ENCODE data around the gene HTR4. TPM values are rescaled to one million over a fixed set of nuclear protein-coding genes. Genes with fewer than 3 reads are reported as not detected.

HTR4 gene
- not detected for total RNA-seq
- polyA plus RNA-seq = not detected

GRCh38 chr5:148653836-148654781 lies at the start of gene HTR4:
TSS of gene HTR4 (minus strand) at chr5:148654527. CDS start at chr5:148637014, 17,513 bp downstream.
- Mint-ChIP-seq H3K27ac (no peak within 1 kb of the TSS), H3K9me3 (peaks cover 0 to 1% (median 0%) of the 10 kb centered on the region in 7 donors), H3K4me1 (no peaks in the 10 kb centered on the region), H3K36me3 (no peaks in the 10 kb centered on the region), H3K4me3 (no peak within 1 kb of the TSS), H3K27me3 (peaks cover 29% of the 10 kb centered on the region)
- Histone ChIP-seq H3K27ac (ENCODE audit: insufficient read depth, low read length, poor library complexity, severe bottlenecking) (no peak within 1 kb of the TSS), H3K9me3 (ENCODE audit: control insufficient read depth in 2 of 2, low read length in 2 of 2) (no peaks in the 10 kb centered on the region), H3K27me3 (ENCODE audit: control insufficient read depth, insufficient read depth, low read length) (peaks cover 18% of the 10 kb centered on the region), H3K4me1 (ENCODE audit: control insufficient read depth, insufficient read depth, low read length, poor library complexity, severe bottlenecking) (no peaks in the 10 kb centered on the region), H3K36me3 (ENCODE audit: control insufficient read depth, insufficient read depth, low read length) (no peaks in the 10 kb centered on the region), H3K4me3 (ENCODE audit: low read depth, low read length) (no peak within 1 kb of the TSS)
- DNase-seq = no peak
- no peak for ATAC-seq (ENCODE audit: low read depth in 2 of 2)

GRCh38 chr5:148702019-148702596 lies 47.8 kb upstream of the HTR4 start:
- no peaks in the 10 kb centered on the region for H3K36me3 Mint-ChIP-seq
- H3K4me3 Mint-ChIP-seq = no peak overlapping the region
- ATAC-seq (ENCODE audit: low read depth in 2 of 2) (no peak), DNase-seq (no peak)
- peaks cover 12% of the 10 kb centered on the region for H3K27me3 Mint-ChIP-seq
- no peaks in the 10 kb centered on the region for H3K4me1 ChIP-seq (ENCODE audit: control insufficient read depth, insufficient read depth, low read length, poor library complexity, severe bottlenecking)
- H3K27ac ChIP-seq (ENCODE audit: insufficient read depth, low read length, poor library complexity, severe bottlenecking) = no peak overlapping the region
- H3K27me3 ChIP-seq (ENCODE audit: control insufficient read depth, insufficient read depth, low read length) = no peaks in the 10 kb centered on the region
- H3K4me3 ChIP-seq (ENCODE audit: low read depth, low read length) = no peak overlapping the region
- H3K9me3 ChIP-seq (ENCODE audit: control insufficient read depth in 2 of 2, low read length in 2 of 2) = peaks cover 0 to 6% of the 10 kb centered on the region in 2 experiments
- H3K36me3 ChIP-seq (ENCODE audit: control insufficient read depth, insufficient read depth, low read length) = no peaks in the 10 kb centered on the region
- H3K9me3 Mint-ChIP-seq = peaks cover 2 to 9% (median 6%) of the 10 kb centered on the region in 7 donors
- no peak overlapping the region for H3K27ac Mint-ChIP-seq
- no peaks in the 10 kb centered on the region for H3K4me1 Mint-ChIP-seq

- H3K27me3 ChIP-seq (ENCODE audit: control insufficient read depth, insufficient read depth, low read length) = no peaks in the 10 kb centered on the region
- no peak overlapping the region for H3K4me3 ChIP-seq (ENCODE audit: low read depth, low read length)
- no peaks in the 10 kb centered on the region for H3K4me1 ChIP-seq (ENCODE audit: control insufficient read depth, insufficient read depth, low read length, poor library complexity, severe bottlenecking)
- peaks cover 0 to 6% of the 10 kb centered on the region in 2 experiments for H3K9me3 ChIP-seq (ENCODE audit: control insufficient read depth in 2 of 2, low read length in 2 of 2)
- ATAC-seq (ENCODE audit: low read depth in 2 of 2) (no peak), DNase-seq (no peak)
- no peak overlapping the region for H3K27ac Mint-ChIP-seq
- peaks cover 0 to 9% (median 6%) of the 10 kb centered on the region in 7 donors for H3K9me3 Mint-ChIP-seq
- no peaks in the 10 kb centered on the region for H3K36me3 ChIP-seq (ENCODE audit: control insufficient read depth, insufficient read depth, low read length)
- H3K4me1 Mint-ChIP-seq = no peaks in the 10 kb centered on the region
- H3K27ac ChIP-seq (ENCODE audit: insufficient read depth, low read length, poor library complexity, severe bottlenecking) = no peak overlapping the region
- H3K4me3 Mint-ChIP-seq = no peak overlapping the region
- H3K36me3 Mint-ChIP-seq = no peaks in the 10 kb centered on the region
- H3K27me3 Mint-ChIP-seq = peaks cover 11% of the 10 kb centered on the region
These were observed 44.7 kb upstream of the HTR4 start for GRCh38 chr5:148699028-148699427.

- Histone ChIP-seq H3K9me3 (ENCODE audit: control insufficient read depth in 2 of 2, low read length in 2 of 2) (peaks cover 0 to 6% of the 10 kb centered on the region in 2 experiments), H3K27me3 (ENCODE audit: control insufficient read depth, insufficient read depth, low read length) (no peaks in the 10 kb centered on the region), H3K4me1 (ENCODE audit: control insufficient read depth, insufficient read depth, low read length, poor library complexity, severe bottlenecking) (no peaks in the 10 kb centered on the region), H3K36me3 (ENCODE audit: control insufficient read depth, insufficient read depth, low read length) (no peaks in the 10 kb centered on the region), H3K27ac (ENCODE audit: insufficient read depth, low read length, poor library complexity, severe bottlenecking) (no peak overlapping the region), H3K4me3 (ENCODE audit: low read depth, low read length) (no peak overlapping the region)
- H3K36me3 Mint-ChIP-seq = no peaks in the 10 kb centered on the region
- peaks cover 11% of the 10 kb centered on the region for H3K27me3 Mint-ChIP-seq
- no peaks in the 10 kb centered on the region for H3K4me1 Mint-ChIP-seq
- no peak overlapping the region for H3K27ac Mint-ChIP-seq
- DNase-seq (no peak), ATAC-seq (ENCODE audit: low read depth in 2 of 2) (no peak)
- H3K4me3 Mint-ChIP-seq = no peak overlapping the region
- peaks cover 0 to 9% (median 6%) of the 10 kb centered on the region in 7 donors for H3K9me3 Mint-ChIP-seq
These were observed 43.5 kb upstream of the HTR4 start for GRCh38 chr5:148697809-148698196.

GRCh38 chr5:148697180-148697808 lies 43.0 kb upstream of the HTR4 start:
- no peak for ATAC-seq (ENCODE audit: low read depth in 2 of 2)
- DNase-seq = no peak
- H3K4me1 Mint-ChIP-seq = no peaks in the 10 kb centered on the region
- H3K4me3 Mint-ChIP-seq = no peak overlapping the region
- Histone ChIP-seq H3K4me1 (ENCODE audit: control insufficient read depth, insufficient read depth, low read length, poor library complexity, severe bottlenecking) (no peaks in the 10 kb centered on the region), H3K27ac (ENCODE audit: insufficient read depth, low read length, poor library complexity, severe bottlenecking) (no peak overlapping the region), H3K36me3 (ENCODE audit: control insufficient read depth, insufficient read depth, low read length) (no peaks in the 10 kb centered on the region), H3K4me3 (ENCODE audit: low read depth, low read length) (no peak overlapping the region), H3K27me3 (ENCODE audit: control insufficient read depth, insufficient read depth, low read length) (no peaks in the 10 kb centered on the region), H3K9me3 (ENCODE audit: control insufficient read depth in 2 of 2, low read length in 2 of 2) (peaks cover 0 to 6% of the 10 kb centered on the region in 2 experiments)
- H3K27ac Mint-ChIP-seq = no peak overlapping the region
- H3K9me3 Mint-ChIP-seq = peaks cover 0 to 8% (median 4%) of the 10 kb centered on the region in 7 donors
- peaks cover 11% of the 10 kb centered on the region for H3K27me3 Mint-ChIP-seq
- no peaks in the 10 kb centered on the region for H3K36me3 Mint-ChIP-seq

GRCh38 chr5:148696187-148697036 lies 42.1 kb upstream of the HTR4 start:
- H3K27ac ChIP-seq (ENCODE audit: insufficient read depth, low read length, poor library complexity, severe bottlenecking) = no peak overlapping the region
- DNase-seq (no peak), ATAC-seq (ENCODE audit: low read depth in 2 of 2) (no peak)
- no peaks in the 10 kb centered on the region for H3K36me3 Mint-ChIP-seq
- no peak overlapping the region for H3K4me3 Mint-ChIP-seq
- no peaks in the 10 kb centered on the region for H3K4me1 Mint-ChIP-seq
- peaks cover 0 to 3% (median 1%) of the 10 kb centered on the region in 7 donors for H3K9me3 Mint-ChIP-seq
- H3K9me3 ChIP-seq (ENCODE audit: control insufficient read depth in 2 of 2, low read length in 2 of 2) = no peaks in the 10 kb centered on the region
- no peaks in the 10 kb centered on the region for H3K27me3 ChIP-seq (ENCODE audit: control insufficient read depth, insufficient read depth, low read length)
- peaks cover 11% of the 10 kb centered on the region for H3K27me3 Mint-ChIP-seq
- no peaks in the 10 kb centered on the region for H3K36me3 ChIP-seq (ENCODE audit: control insufficient read depth, insufficient read depth, low read length)
- H3K27ac Mint-ChIP-seq = no peak overlapping the region
- no peaks in the 10 kb centered on the region for H3K4me1 ChIP-seq (ENCODE audit: control insufficient read depth, insufficient read depth, low read length, poor library complexity, severe bottlenecking)
- no peak overlapping the region for H3K4me3 ChIP-seq (ENCODE audit: low read depth, low read length)

- Histone ChIP-seq H3K36me3 (ENCODE audit: control insufficient read depth, insufficient read depth, low read length) (no peaks in the 10 kb centered on the region), H3K27me3 (ENCODE audit: control insufficient read depth, insufficient read depth, low read length) (no peaks in the 10 kb centered on the region), H3K27ac (ENCODE audit: insufficient read depth, low read length, poor library complexity, severe bottlenecking) (no peak overlapping the region), H3K4me3 (ENCODE audit: low read depth, low read length) (no peak overlapping the region), H3K4me1 (ENCODE audit: control insufficient read depth, insufficient read depth, low read length, poor library complexity, severe bottlenecking) (no peaks in the 10 kb centered on the region), H3K9me3 (ENCODE audit: control insufficient read depth in 2 of 2, low read length in 2 of 2) (peaks cover 0 to 6% of the 10 kb centered on the region in 2 experiments)
- Mint-ChIP-seq H3K36me3 (no peaks in the 10 kb centered on the region), H3K27ac (no peak overlapping the region), H3K9me3 (peaks cover 0 to 15% (median 2%) of the 10 kb centered on the region in 7 donors), H3K4me3 (no peak overlapping the region), H3K4me1 (no peaks in the 10 kb centered on the region), H3K27me3 (no peaks in the 10 kb centered on the region)
- ATAC-seq (ENCODE audit: low read depth in 2 of 2) = no peak
- DNase-seq = no peak
These were observed 36.6 kb upstream of the HTR4 start for GRCh38 chr5:148690945-148691344.

All from CD4-positive, CD25-positive, alpha-beta regulatory T cell (primary cell).